A673 (cell line): Measurements from ENCODE around the gene SECTM1. TPM values are rescaled to one million over a fixed set of nuclear protein-coding genes. Genes with fewer than 3 reads are reported as not detected.

Source experiments
- BruUV-seq: library from RNA; stranded (reverse); fragments of 400-500 nt; replicated peaks from 2 replicates; lab custom pipeline; 2021; lab: Mats Ljungman, UMichigan
- CTCF ChIA-PET: fragments of 300-600 bp; sonication (Branson Sonifier 250); formaldehyde crosslinking; loops from one replicate; lab custom pipeline; 2022; ENCODE audit warnings: antibody characterized with exemption; lab: Charles Lee
- POLR2A ChIA-PET: fragments of 300-600 bp; sonication (Branson Sonifier 250); formaldehyde crosslinking; loops from one replicate; lab custom pipeline; 2022; ENCODE audit warnings: antibody characterized with exemption; ENCODE audit not compliant: low non-redundant PET; lab: Charles Lee
- DNase-seq: peaks from one replicate; pipeline ENCODE4 v3.0.0-alpha.2; 2015; ENCODE audit warnings: low spot score
- H3K27ac ChIP-seq: fragments of 200-600 bp; sonication (generic); 2 replicates; pipeline ENCODE4 v1.5.1; 2016; ENCODE audit warnings: mixed run types, low read depth, mild to moderate bottlenecking, mixed read lengths, antibody characterized with exemption, low read length; ENCODE audit not compliant: poor library complexity, severe bottlenecking
- H3K27me3 ChIP-seq: fragments of 200-600 bp; sonication (generic); replicated peaks from 2 replicates; pipeline ENCODE4 v1.6.1; 2017; ENCODE audit warnings: mixed run types, low read depth, mild to moderate bottlenecking, mixed read lengths, antibody characterized with exemption, low read length; ENCODE audit not compliant: insufficient read depth, poor library complexity
- H3K36me3 ChIP-seq: fragments of 200-600 bp; sonication (generic); 2 replicates; pipeline ENCODE4 v1.6.1; 2016; ENCODE audit warnings: mixed run types, mild to moderate bottlenecking, mixed read lengths, antibody characterized with exemption, low read length; ENCODE audit not compliant: insufficient read depth, poor library complexity, severe bottlenecking
- H3K4me1 ChIP-seq: fragments of 200-600 bp; sonication (generic); 2 replicates; pipeline ENCODE4 v1.6.1; 2017; ENCODE audit warnings: mixed run types, mild to moderate bottlenecking, mixed read lengths, antibody characterized with exemption, low read length; ENCODE audit not compliant: insufficient read depth, poor library complexity, severe bottlenecking
- H3K4me3 ChIP-seq: fragments of 200-600 bp; sonication (generic); 2 replicates; pipeline ENCODE4 v1.5.1; 2016; ENCODE audit warnings: low read depth, mixed run types, mild to moderate bottlenecking, mixed read lengths, low read length; ENCODE audit not compliant: poor library complexity, severe bottlenecking
- H3K9me3 ChIP-seq: fragments of 200-600 bp; sonication (generic); 2 replicates; pipeline ENCODE4 v1.6.1; 2016; ENCODE audit warnings: mixed run types, low read depth, mild to moderate bottlenecking, mixed read lengths, antibody characterized with exemption, low read length; ENCODE audit not compliant: poor library complexity, severe bottlenecking
- EZH2 ChIP-seq: fragments of 200-600 bp; sonication (generic); IDR thresholded peaks from 2 replicates; pipeline ENCODE4 v1.6.1; 2017; ENCODE audit warnings: borderline replicate concordance, low read depth, mild to moderate bottlenecking, mixed read lengths, antibody characterized with exemption, low read length; ENCODE audit not compliant: poor library complexity, severe bottlenecking
- intact Hi-C: fragments of 100-400 bp; cut with micrococcal nuclease; formaldehyde crosslinking; loops from one replicate; pipeline ENCODE4 v1.10.0; 2022; ENCODE audit not compliant: unreplicated experiment
- total RNA-seq: library from RNA; stranded (reverse); gene quantifications from 2 replicates; pipeline ENCODE4 v1.2.3, GENCODE V29; 2021
- TF ChIP-seq, protein P1 (sequence below): fragments of 300-800, 200-600 bp; sonication (generic); conservative IDR thresholded peaks from 2 replicates; pipeline ENCODE4 v1.5.1; 2017; ENCODE audit warnings: low read depth, mild to moderate bottlenecking, antibody characterized with exemption, low read length, moderate library complexity, mixed read lengths

The SECTM1 gene
- total RNA-seq, 1 experiment from 2014 or later: 1.4 TPM

DNA sequence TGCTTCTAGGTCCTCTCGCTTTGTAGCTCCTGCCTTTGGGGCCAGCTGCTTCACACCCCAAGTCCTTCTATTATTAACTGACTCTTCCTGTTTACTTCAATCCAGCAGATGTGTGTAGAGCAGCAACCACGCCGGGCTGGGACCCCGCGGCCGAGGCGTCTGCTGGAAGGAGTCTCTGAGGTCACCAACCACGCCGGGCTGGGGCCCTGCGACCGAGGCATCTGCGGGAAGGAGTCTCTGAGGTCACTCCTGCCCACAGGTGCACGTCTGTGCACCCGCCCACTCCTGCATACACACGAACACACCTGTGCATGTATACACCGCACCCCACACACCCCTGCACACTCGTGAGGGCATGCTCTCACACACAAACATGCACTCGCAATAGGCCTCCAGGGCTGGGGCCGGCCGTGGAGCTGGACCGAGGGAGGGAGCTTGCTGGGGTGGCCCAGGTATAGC, 17.7 kb upstream of the SECTM1 start:
- Histone ChIP-seq H3K4me3 (no peak overlapping the region), H3K27ac (no peak overlapping the region), H3K4me1 (peaks cover 17% of the 10 kb centered on the region), H3K9me3 (no peaks in the 10 kb centered on the region), H3K27me3 (no peaks in the 10 kb centered on the region), H3K36me3 (no peaks in the 10 kb centered on the region)
- DNase-seq: no peak
- intact Hi-C loops: loop anchor here (5.0 kb wide), 1 partner anchor 416 kb away; no protein-coding TSS in a partner anchor
- BruUV-seq: no TSS peak
- ChIA-PET CTCF (no interaction called here), POLR2A (interaction anchor here (0.6 kb wide), 1 partner anchor 78 kb away, joined by 5 read pairs; the partner anchor contains the start of gene CSNK1D)
- no peak for TF ChIP-seq EZH2
- TF ChIP-seq, protein P1, sequence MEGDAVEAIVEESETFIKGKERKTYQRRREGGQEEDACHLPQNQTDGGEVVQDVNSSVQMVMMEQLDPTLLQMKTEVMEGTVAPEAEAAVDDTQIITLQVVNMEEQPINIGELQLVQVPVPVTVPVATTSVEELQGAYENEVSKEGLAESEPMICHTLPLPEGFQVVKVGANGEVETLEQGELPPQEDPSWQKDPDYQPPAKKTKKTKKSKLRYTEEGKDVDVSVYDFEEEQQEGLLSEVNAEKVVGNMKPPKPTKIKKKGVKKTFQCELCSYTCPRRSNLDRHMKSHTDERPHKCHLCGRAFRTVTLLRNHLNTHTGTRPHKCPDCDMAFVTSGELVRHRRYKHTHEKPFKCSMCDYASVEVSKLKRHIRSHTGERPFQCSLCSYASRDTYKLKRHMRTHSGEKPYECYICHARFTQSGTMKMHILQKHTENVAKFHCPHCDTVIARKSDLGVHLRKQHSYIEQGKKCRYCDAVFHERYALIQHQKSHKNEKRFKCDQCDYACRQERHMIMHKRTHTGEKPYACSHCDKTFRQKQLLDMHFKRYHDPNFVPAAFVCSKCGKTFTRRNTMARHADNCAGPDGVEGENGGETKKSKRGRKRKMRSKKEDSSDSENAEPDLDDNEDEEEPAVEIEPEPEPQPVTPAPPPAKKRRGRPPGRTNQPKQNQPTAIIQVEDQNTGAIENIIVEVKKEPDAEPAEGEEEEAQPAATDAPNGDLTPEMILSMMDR: no peak

- CTCF ChIA-PET: no interaction called here
- no peak for TF ChIP-seq EZH2
- TF ChIP-seq, protein P1: no peak
- H3K4me1 ChIP-seq: peaks cover 17% of the 10 kb centered on the region
- H3K9me3 ChIP-seq: no peaks in the 10 kb centered on the region
- DNase-seq: no peak
- H3K27ac ChIP-seq: no peak overlapping the region
- no peak overlapping the region for H3K4me3 ChIP-seq
- no peaks in the 10 kb centered on the region for H3K36me3 ChIP-seq
- POLR2A ChIA-PET: no interaction called here
- BruUV-seq: no TSS peak
- intact Hi-C loops: loop anchor here (5.0 kb wide), 1 partner anchor 417 kb away; no protein-coding TSS in a partner anchor
- no peaks in the 10 kb centered on the region for H3K27me3 ChIP-seq
Observed at GRCh38 chr17:82350182-82351030, 16.8 kb upstream of the SECTM1 start.

DNA sequence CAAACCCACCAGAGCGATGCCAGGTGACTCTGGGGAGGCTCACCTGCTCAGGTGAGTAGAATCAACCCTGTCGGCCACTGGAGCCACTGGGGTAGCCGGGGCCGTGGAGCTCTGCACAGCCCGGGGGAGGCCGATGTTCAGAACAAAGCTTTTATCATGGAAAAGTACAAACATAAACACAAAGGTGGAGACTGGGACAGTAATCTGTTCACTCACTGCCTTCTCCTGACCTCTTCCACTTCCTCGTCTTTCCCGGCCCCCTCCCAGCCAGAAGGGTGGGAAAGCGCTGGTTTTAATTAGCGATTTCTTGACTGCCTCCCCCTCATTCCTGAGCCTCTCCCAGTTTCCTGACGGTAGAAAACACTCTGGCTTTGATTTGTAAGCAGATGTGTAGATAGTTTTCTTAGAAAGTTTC, 15.7 kb upstream of the SECTM1 start:
- no TSS peak for BruUV-seq
- Histone ChIP-seq H3K9me3 (no peaks in the 10 kb centered on the region), H3K4me3 (no peak overlapping the region), H3K36me3 (no peaks in the 10 kb centered on the region), H3K27ac (no peak overlapping the region), H3K4me1 (peaks cover 17% of the 10 kb centered on the region), H3K27me3 (no peaks in the 10 kb centered on the region)
- POLR2A ChIA-PET: no interaction called here
- CTCF ChIA-PET: no interaction called here
- intact Hi-C loops: no loop called here
- no peak for DNase-seq
- TF ChIP-seq, protein P1: no peak
- no peak for TF ChIP-seq EZH2
